ENCODE results near the gene ZNF280C. TPM values are rescaled to one million over a fixed set of nuclear protein-coding genes. Genes with fewer than 3 reads are reported as not detected.

The ZNF280C gene
- total RNA-seq, 4 donors from 2014 or later = 2.5 to 5.7 (median 3.7) TPM

GRCh38 chrX:130190801-130191200 is 77.9 kb downstream of the ZNF280C start:
- DNase-seq = no peak
- intact Hi-C loops (cut with DNase I) = loop anchor here (5.0 kb wide), 1 partner anchor 108 kb away; no protein-coding TSS in a partner anchor

DNA sequence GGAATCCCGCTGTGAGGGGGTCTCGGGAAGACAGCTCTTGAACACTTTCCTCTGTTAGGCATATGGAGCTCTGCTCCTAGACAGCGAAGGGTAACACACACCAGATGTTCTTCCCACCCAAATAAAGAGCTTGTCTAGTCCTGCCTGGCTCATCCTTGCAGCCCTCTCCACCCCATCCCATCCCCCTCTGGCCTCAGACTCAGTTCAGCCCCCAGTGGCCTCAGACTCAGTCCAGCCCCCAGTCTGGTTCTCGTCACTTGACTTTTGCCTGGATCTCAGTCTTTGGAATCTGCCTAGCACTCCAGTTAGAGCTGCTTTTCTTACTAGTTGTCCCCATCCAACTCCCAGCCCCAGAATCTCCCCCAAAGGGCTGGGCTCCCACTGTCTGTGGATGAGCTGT is 82.0 kb downstream of the ZNF280C start:
- DNase-seq = no peak
- H3K9me3 ChIP-seq = no peaks in the 10 kb centered on the region
- WGBS, 2 donors = 64 to 92% methylated on average over 2 to 4 of the region's 4 CpGs
- H3K4me3 ChIP-seq = no peak overlapping the region
- H3K27ac ChIP-seq = no peak overlapping the region
- no peaks in the 10 kb centered on the region for H3K27me3 ChIP-seq
- intact Hi-C loops (cut with DNase I) = no loop called here
- TF ChIP-seq POLR2A (IDR thresholded peaks at IDR 0.05) (no peak), CTCF (IDR thresholded peaks at IDR 0.05) (no peak)
- no peaks in the 10 kb centered on the region for H3K36me3 ChIP-seq
- no peaks in the 10 kb centered on the region for H3K4me1 ChIP-seq

More at GRCh38 chrX:130190801-130191200, 77.9 kb downstream of the ZNF280C start:
- no peak overlapping the region for H3K27ac ChIP-seq
- no peaks in the 10 kb centered on the region for H3K36me3 ChIP-seq
- peaks cover 0 to 3% (median 0%) of the 10 kb centered on the region in 3 donors for H3K4me1 ChIP-seq
- WGBS, 2 donors = 83% methylated on average over 1 of the region's 4 CpGs; no CpG with 5 or more reads in 1 of the 2 donors
- no peaks in the 10 kb centered on the region for H3K9me3 ChIP-seq
- no peaks in the 10 kb centered on the region for H3K27me3 ChIP-seq
- no peak overlapping the region for H3K4me3 ChIP-seq
- TF ChIP-seq POLR2A (IDR thresholded peaks at IDR 0.05) = no peak
- TF ChIP-seq CTCF (IDR thresholded peaks at IDR 0.05) = no peak

DNA sequence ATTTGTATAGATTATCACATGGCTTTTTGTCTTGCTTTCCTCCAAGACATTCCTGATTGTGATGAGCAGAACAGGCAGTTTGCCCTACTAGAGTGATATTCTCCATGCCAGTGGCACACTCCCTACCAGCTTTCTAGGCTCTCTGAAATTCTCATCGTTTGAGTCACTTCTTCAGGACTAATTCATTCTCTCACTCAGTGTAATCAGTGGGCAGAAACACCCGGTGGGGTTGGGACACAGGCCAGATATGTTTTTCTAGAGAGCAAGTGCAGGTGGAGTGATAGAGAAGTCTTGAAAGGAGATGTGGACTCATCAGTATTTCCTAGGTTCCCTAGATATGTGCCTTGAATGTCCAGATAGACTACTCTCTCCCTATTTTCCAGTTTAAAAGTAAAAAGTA is 83.8 kb downstream of the ZNF280C start:
- Histone ChIP-seq H3K27ac (no peak overlapping the region), H3K4me3 (no peak overlapping the region), H3K4me1 (no peaks in the 10 kb centered on the region), H3K9me3 (no peaks in the 10 kb centered on the region), H3K36me3 (no peaks in the 10 kb centered on the region), H3K27me3 (no peaks in the 10 kb centered on the region)
- 33 to 47% methylated on average over 2 of the region's 2 CpGs for WGBS, 2 donors
- TF ChIP-seq CTCF (IDR thresholded peaks at IDR 0.05) (no peak), POLR2A (IDR thresholded peaks at IDR 0.05) (no peak)
- intact Hi-C loops (cut with DNase I) = no loop called here
- no peak for DNase-seq

GRCh38 chrX:130184168-130184567 is 84.5 kb downstream of the ZNF280C start:
- TF ChIP-seq POLR2A (IDR thresholded peaks at IDR 0.05) (no peak), CTCF (IDR thresholded peaks at IDR 0.05) (no peak)

DNA sequence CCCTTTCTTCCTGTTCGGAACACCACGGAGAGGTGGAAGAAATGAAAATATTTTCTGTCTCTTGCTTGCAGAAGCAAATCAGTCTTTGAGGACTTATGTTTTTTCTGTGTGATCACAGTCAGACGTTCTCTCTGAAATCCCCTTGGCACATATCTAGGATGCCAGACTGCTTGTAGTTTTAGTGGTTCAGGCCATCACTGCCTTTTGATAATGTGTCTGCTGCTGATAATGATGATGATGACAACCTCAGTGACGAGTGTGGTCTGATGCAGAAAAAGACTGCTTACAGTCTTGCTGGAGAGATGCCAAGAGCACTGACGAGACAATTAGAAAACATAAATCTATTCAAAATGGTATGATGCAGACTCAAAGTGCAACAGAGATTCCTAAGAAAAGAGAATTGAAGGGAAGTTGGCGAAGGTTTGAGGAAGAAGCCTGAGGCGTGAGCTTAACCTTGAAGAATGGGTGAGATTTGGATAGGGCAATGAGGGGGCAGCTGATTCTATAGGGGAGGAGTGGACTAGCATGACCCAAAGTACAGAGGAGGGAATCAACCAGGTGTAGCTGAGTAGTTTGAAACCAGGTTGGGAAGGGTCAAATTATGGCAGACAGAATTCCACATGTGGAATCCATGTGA is 89.0 kb downstream of the ZNF280C start:
- Histone ChIP-seq H3K27me3 (no peaks in the 10 kb centered on the region), H3K36me3 (no peaks in the 10 kb centered on the region), H3K4me1 (peaks cover 0 to 2% (median 0%) of the 10 kb centered on the region in 3 donors), H3K9me3 (no peaks in the 10 kb centered on the region), H3K4me3 (no peak overlapping the region), H3K27ac (no peak overlapping the region)
- intact Hi-C loops (cut with DNase I) = no loop called here
- TF ChIP-seq CTCF (IDR thresholded peaks at IDR 0.05) (no peak), POLR2A (IDR thresholded peaks at IDR 0.05) (no peak)
- no peak for DNase-seq
- 26 to 44% methylated on average over 7 of the region's 7 CpGs for WGBS, 2 donors

More at GRCh38 chrX:130184168-130184567, 84.5 kb downstream of the ZNF280C start:
- no peaks in the 10 kb centered on the region for H3K36me3 ChIP-seq
- no peak for DNase-seq
- H3K9me3 ChIP-seq = no peaks in the 10 kb centered on the region
- no peaks in the 10 kb centered on the region for H3K4me1 ChIP-seq
- H3K27ac ChIP-seq = no peak overlapping the region
- 75 to 96% methylated on average over 7 to 9 of the region's 11 CpGs for WGBS, 2 donors
- intact Hi-C loops (cut with DNase I) = no loop called here
- H3K27me3 ChIP-seq = no peaks in the 10 kb centered on the region
- no peak overlapping the region for H3K4me3 ChIP-seq
